ENCODE measurements around the gene HOXD10.

GRCh38 chr2:176160986-176161824, 44.6 kb downstream of the HOXD10 start:
- TF ChIP-seq ZFP30 (CRISPR knock-in tag; IDR thresholded peaks at IDR 0.05) (no peak), ZNF8 (CRISPR knock-in tag; IDR thresholded peaks at IDR 0.05) (no peak)
